GM21515 (cell line): Measurements from ENCODE around the gene HPGDS.
"Not testable (repeated sequence)": the region's sequence is repeated elsewhere in the genome, so short reads cannot be mapped to it uniquely, and the experiment has no call there.

Experiments used
- ATAC-seq: cut with Tn5 transposase; IDR thresholded peaks from one replicate; pipeline ENCODE4 v1.9.1; 2021; ENCODE audit not compliant: unreplicated experiment

Gene HPGDS

DNA sequence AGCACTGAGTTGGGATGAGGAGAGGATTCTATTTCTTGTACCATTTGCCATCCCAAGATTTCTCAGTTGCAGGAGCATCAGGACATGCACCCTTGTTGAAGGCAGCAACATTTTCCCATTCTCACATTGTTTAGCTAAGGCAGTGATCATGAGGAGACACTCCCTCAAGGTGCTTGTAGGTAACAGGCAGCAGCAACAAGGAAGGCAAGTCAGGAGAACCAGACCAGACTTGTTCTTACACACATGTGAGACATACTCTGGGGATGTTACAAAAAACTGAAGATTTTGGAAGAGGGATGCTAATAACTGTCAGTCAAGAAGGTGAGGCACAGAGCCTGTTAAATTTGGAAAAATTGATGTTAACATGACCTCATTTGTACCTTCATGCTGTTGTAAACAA lies 15.5 kb upstream of the HPGDS start:
- ATAC-seq: no peak

DNA sequence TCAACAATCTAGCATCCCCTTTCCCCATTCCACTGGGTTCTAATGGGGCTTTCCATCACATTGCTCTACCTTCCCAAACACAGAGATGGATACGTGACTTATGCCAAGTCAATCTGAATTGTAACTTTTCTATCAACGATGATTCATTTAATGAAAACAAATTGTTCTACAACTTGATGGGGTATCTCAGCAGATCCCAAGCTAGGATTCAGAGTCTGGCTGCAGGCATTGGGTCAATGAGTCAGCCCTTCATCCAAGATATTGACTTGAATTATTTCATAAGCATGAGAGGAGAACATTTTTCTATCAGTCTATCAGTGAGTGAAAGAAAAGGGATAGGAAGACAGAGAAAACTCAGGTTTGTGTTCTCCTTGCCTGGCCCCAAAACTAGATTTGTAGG lies 15.0 kb upstream of the HPGDS start:
- no peak for ATAC-seq

DNA sequence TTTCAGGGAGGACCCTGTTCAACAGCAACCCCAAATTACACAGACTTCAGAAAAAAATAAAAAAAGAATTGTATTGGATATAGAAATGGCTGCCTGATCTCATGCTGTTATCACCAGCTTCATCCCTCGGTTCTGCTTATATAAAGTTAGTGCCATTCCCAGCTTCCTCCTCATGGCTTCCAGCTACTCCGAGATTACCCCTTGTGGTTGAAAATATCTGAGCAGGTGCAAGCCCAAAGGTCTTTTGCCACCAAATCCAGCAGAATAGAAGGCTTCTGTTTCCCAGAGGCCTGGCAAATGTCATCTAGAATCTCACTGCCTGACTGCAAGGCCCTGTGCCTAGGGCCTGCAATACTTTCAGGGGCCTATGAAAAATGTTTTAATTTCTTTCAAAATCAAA lies 13.8 kb upstream of the HPGDS start:
- no peak for ATAC-seq

DNA sequence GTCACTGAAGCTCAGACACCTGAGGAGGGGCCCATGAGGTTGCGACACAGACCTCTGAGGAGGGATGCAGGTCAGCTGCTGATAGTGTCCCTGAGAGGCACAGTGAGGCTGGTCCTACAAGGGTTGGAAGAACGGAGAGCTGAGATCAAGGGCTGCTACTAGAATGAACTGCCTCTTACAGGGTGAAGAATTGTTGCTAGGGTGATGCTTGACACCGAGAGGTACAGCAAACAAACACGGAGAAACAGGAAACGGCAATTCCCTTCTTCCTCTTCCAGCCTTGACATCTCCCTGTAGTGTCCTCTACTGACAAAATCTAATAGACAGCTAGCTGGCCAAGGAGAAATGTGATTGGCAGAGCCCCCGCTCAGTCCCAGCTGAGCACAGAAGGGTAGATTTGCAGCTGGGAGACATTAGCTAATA lies 11.8 kb upstream of the HPGDS start:
- ATAC-seq: no peak

DNA sequence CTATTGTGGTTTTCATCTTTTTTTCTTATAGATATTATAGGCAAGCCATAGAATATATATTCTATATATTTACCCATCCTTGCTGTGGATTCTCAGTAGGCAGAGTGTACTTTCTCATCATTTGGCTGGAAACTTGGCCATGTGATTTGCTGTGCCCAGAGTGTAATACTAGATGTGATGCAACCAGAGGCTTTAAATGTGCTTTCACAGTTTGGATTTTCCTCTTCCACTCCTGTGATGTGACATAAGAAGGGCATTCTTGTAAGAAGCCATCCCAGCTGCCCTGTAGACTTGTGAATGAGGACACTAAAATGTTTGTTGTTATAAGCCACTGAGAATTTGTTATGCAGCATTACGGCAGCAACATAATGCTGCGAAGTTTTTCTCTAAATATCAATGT lies 10.4 kb upstream of the HPGDS start:
- ATAC-seq: no peak

DNA sequence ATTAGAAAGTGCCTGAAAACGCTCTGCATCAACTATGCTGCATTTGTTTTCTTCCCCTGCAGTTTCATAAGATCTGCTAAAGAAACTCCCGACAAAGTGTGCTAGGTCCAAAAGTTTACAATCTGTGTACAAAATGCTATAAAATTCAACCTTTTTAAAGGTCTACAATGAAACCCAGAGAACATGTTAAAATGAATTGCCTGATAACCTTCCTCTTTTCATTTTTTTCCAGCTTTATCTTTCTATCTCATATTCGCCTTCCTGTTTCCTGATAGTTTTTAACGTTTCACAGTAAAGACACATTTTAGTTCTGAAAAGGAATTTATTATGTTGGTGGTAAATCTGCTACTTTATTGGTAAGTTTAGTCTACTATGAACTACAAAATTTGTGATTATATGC lies 9.5 kb upstream of the HPGDS start:
- ATAC-seq: no peak

DNA sequence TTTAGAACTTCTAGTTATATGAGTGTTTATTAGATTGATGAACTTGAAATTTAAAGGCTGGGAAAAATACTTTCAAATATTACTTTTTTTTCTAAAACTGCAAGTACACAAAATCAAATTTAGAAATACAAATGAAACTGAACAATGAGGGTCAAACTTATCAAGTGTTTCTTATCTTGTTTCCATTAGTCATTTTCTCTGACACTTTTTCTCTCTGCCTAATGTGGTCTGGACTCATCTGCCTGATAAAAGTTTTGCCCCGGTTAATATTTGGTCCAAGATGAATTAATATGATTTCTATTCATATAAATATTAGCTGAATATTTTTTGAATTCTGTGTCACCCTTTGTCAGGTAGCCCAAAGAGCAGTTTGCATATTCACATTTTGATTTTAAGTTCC lies 8.7 kb upstream of the HPGDS start:
- no peak for ATAC-seq

DNA sequence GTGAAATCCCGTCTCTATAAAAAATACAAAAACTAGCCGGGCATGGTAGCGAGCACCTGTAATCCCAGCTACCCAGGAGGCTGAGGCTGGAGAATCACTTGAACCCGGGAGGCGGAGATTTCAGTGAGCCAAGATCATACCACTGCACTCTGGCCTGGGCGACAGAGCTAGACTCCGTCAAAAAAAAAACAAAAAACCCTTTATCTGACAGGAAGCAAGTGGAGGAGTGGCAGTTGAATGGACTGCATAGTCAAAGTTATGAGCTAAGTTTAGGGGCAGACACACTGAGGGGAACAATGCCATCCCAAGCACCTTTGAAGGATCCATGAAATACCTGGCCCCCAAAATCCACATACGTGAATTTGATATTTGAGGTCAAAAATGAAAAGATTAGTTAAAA lies 7.5 kb upstream of the HPGDS start:
- ATAC-seq: no peak

DNA sequence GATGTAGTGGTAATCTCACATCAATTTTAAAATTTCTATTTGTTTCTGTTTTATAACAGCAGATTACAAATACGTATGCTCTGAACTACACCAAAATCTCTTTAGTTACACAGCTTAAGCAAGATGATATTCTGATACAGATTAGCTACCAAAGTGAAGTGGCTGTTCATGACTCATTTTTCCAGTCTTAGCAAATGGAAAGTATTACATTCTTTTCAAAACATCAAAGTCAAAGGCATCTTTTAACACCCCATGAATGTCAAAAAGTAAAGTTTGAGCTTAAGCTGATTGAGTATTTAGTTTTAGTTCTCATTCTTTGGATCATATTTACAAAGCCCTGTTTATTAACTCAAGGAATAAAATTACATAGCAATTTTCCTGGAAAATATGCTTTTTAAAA lies 6.6 kb upstream of the HPGDS start:
- ATAC-seq: no peak

DNA sequence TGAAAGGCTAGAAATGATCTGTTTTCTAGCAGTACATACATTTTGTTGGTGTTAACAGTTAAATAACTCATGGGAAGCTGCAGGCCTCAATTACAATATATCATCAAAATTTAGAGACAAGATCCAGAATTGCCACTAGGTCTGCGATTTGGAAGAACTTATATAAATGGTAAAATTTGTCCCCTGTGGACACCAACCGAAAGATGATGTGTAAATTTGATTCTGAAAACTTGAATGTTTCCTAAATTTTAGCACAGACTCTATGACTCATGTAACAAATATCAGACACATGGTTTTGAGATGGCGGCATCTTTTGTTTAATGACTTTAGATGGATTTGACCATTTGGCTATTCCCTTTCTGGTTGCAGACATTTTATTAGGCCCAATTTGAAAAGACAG lies 6.0 kb upstream of the HPGDS start:
- ATAC-seq: no peak

DNA sequence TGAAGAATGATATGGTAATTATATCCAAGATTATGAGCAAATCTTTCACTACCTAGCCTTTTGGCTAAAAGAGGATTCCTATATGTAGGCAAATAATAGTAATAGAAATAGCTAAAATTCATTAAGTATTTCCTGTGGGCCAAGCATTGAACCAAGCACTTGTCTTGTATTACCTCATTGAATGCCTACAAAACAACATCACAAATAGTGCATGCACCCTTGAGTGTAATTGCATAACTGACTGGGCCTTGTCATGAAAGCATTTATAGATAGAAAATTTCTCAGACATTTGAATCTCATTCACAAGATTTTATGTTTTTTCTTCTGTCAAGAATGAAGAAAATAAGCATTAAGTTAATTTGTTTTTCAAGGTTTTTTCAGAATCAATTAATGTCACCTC lies 3.9 kb upstream of the HPGDS start:
- ATAC-seq: no peak

DNA sequence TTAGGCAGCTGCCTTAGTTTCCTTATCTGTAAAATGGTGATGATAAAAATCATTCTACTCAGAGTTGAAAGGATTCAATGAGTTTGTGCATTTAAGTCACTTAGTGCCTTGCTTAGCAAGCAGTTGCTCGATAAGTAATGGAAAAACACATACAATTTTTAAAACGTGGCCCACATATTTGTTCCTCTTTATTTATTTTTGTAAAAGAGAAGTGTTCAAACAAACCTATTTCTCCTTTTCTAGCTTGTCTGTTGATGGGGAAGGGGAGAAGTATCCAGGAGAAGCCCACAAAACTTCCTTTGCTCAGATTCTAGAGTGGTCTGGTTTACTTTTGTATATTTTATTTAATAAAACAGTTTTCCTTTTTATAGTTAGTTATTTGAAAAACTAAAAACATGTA lies 3.3 kb upstream of the HPGDS start:
- ATAC-seq: no peak

DNA sequence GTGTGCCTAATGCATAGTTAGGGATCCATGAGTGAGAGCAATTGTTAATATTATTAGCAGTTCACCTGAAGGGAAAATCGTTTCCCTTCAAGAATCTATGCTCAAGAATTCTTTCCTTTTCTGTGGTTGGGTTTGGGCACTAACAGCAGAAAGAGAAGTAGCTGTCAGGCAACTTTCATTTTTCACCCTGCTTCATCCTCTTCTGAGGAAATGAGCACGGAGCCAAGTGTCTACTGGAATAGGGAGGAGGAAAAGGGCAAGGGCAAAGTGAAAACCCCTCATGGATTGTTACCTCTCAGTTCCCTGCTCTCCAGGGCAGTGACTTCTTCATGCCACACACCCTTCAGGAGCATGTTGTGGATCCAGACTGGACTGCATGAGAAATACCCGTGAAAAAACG lies 2.6 kb upstream of the HPGDS start:
- ATAC-seq: no peak

DNA sequence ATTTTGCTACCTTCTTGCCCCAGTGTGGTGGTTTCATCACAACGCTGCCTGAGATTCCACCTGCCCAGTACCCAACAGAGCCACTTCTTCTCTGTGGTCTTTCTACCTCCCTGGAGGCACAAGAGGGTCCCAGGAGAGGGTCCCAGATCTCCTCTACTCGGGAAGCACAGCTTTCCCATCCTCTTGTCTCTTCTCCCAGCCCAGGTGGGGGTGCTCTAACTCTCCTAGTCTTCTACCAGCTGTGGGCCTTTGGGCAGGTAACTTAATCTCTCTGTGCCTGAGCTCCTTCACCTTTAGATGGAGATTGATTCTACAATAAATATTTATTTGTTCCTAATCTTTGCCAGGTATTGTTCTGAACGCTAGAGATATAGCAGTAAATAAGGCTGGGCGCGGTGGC lies 1.8 kb upstream of the HPGDS start:
- no peak for ATAC-seq

DNA sequence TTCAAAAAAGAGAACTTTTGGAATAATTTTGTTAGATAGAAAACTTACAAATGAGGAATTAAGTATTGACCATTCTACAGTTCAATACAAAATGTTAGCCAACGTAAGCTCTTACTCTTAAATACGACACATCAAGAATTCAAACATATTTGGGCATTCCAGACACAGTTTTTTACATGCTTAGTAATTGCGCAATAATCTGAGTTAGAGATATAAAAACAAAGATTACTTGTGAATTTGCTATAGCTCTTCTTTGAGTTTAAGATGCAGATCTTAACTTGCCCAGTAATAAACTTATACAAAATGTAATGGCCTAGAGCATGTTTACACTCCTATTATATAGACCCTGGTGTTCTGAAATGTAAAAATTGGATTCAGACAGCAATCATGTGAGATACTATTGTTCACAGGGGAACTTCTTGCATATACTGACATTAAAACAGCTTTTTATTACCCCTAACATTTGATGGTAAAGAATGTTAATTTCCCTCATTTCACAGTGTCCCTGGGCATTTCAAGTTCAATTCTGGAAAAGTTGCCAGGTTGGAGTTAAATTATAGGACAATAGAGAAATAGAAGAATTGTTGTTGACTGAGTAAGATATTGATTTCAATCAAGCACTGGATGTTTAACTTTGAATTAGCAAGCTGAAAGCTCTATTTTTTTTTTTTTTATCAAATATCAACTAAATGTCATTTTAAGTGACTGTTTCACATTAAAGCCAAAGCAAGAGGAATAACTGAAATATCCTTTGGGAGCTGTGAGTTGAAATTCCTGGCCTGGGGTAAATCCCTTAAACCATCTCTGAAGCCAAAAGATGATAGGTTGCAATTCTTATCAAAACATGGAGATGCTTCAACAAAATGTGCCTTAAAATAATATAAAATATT lies 910 bp downstream of the HPGDS start:
- no peak for ATAC-seq

DNA sequence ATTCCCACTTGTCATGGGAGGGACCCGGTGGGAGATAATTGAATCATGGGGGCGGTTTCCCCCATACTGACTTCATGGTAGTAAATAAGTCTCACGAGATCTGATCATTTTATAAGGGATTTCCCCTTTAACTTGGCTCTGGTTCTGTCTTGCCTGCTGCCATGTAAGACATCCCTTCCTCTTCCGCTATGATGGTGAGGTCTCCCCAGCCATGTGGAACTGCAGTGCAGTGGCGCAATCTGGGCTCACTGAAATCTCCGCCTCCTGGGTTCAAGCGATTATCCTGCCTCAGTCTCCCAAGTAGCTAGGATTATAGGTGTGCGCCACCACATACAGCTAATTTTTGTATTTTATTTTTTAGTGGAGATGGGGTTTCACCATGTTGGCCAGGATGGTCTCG lies 2.9 kb downstream of the HPGDS start:
- ATAC-seq: no peak

DNA sequence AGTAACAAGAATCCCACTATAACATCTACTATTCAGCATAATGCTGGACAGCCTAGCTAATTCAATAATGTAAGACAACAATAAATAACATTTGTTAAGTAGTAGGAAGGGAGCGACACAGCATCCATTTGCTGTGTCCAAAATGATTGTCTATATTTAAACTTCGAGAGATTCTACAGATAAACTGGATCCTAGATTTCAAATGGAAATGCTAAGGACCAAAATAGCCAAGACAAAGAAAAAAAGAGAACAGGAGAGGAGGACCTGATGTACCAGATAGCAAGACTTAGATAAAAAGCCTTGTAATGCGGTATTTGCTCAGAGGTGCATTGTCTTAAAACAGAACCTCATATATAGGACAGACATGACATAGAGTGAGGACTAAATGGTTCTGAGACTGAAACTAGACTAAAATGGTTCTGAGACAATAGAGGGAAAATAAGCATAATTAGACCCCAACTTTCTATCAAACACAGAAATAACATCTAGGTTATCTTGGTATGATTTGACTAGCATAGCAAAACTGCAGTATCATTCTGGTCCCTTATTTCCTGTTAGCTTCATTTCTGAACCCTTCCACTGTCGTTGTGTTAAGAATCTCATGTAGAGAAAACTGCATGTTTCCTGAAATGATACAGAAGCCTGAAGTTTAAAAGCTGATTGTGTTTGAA lies 3.8 kb downstream of the HPGDS start:
- ATAC-seq: peak; percentile 80

DNA sequence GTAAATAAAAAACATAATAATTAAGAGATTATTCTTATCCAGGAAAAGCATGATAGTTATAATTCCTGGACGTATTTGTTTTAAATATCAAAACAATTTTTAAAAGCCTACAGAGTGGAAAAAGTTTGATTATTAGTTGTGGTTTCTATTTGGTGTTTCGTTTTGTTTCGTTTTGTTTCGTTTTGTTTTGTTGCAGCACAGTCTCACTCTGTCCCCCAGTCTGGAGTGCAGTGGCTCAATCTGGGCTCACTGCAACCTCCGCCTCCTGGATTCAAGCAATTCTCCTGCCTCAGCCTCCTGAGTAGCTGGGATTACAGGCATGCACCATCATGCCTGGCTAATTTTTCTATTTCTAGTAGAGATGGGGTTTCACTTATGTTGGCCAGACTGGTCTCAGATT lies 5.8 kb downstream of the HPGDS start:
- ATAC-seq: not testable (repeated sequence)

DNA sequence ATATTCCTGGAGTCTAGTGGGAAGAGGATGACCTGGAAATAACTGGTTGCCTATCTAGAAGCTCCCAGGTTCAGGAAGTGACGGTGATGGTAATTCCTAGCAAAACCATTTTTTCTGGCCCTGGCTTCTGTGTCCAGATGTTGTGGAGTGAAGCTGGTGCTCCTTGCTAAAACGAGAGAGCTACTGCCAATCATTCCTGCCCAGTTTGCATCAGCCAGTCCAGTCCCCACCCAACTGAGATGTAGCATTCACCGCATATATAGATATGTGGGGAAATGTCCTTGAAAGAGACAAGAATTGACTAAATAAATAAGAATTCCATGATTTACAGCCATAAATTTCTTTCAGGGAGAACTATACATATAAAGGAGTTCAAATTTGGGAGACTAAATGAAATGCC lies 6.3 kb downstream of the HPGDS start:
- ATAC-seq: no peak

DNA sequence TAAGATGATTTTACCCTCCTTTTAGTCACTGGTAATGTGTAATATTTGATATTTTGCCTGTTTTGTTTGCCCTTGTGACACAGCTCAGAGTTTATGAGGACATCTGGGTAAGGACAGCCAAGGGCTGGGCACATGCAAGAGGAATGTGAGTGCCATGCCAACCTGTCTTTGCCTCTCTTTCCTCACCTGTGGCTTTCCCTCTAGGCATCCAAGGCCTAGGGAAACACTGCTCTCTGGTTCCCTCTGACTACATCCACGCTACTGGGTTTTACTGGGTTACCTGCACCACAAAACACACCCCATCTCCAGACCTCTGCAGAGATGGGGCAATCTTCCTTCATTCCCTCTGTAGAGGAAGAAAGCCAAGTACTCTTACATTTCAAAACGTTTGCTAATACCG lies 7.7 kb downstream of the HPGDS start:
- no peak for ATAC-seq

DNA sequence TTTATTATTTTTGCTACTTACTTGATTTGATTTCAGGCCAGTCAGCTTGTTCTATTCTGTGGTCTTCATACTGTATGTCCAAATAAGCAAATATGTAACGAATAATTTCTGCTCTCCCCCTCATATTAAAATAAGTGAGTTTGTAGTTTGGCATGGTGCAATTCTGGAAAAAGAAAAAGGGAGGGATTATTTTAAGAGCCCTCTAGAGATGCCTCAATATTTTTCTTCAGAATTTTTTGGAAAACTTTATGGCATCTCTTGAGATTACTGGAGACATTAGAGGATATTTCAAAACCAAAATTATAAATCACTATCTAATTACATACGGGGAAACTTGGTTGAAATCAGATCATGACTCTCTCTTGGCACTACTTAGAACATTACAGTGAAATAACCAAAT lies 8.2 kb downstream of the HPGDS start:
- ATAC-seq: no peak

DNA sequence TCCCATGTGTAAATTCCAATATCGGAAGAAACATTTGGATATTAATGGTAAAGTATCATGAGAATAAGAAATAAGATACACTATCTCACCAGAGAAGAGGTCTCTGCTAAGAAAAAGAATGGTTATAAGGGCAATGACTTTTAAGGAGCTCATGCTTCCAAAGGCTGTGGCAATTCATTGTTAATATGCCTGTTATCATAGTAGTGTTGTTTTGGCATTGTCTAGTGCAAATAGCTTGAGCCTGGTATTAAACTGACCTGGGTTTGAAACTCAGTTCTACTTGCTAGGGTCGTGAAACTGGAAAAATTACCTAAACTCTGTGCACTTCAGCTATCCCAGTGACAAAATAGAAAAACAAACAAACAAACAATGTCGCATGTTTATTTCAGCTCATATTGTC lies 8.8 kb downstream of the HPGDS start:
- no peak for ATAC-seq
